LNCaP clone FGC (cell line): ENCODE data around the gene GALNT7.

Experiments
- DNase-seq: peaks from one replicate; pipeline ENCODE4 v3.0.0-alpha.2; 2011; ENCODE audit warnings: low read depth
- H3K4me3 ChIP-seq: 2 replicates; pipeline ENCODE4 v1.5.1; 2011; ENCODE audit warnings: mild to moderate bottlenecking, low read depth, low read length, control low read depth
- TF ChIP-seq, protein P1 (sequence below): IDR thresholded peaks from 2 replicates; pipeline ENCODE4 v1.5.1; 2012; ENCODE audit warnings: mild to moderate bottlenecking; ENCODE audit not compliant: control insufficient read depth, insufficient read depth; ENCODE audit errors: extremely low read depth

The GALNT7 gene

DNA sequence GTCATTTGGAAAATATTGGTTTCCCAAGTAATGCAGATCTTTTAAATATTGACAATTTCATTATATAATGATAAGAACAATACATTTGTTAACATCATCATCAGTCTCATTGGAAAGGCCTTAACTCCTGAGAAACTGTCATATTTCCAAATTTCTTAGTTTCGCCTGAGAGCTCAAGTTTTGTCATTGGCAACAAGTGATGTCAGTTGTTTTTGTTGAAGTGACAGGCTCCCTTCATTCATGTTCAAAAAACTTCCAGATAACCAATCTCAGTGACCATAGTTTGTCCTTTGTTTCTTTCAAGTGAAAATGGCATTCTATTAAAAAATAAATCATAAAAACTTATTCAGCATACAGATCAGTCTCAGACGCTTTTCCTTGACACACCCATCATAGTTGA lies 93.8 kb downstream of the GALNT7 start:
- H3K4me3 ChIP-seq = no peak overlapping the region
- TF ChIP-seq, protein P1, sequence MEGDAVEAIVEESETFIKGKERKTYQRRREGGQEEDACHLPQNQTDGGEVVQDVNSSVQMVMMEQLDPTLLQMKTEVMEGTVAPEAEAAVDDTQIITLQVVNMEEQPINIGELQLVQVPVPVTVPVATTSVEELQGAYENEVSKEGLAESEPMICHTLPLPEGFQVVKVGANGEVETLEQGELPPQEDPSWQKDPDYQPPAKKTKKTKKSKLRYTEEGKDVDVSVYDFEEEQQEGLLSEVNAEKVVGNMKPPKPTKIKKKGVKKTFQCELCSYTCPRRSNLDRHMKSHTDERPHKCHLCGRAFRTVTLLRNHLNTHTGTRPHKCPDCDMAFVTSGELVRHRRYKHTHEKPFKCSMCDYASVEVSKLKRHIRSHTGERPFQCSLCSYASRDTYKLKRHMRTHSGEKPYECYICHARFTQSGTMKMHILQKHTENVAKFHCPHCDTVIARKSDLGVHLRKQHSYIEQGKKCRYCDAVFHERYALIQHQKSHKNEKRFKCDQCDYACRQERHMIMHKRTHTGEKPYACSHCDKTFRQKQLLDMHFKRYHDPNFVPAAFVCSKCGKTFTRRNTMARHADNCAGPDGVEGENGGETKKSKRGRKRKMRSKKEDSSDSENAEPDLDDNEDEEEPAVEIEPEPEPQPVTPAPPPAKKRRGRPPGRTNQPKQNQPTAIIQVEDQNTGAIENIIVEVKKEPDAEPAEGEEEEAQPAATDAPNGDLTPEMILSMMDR = no peak

DNA sequence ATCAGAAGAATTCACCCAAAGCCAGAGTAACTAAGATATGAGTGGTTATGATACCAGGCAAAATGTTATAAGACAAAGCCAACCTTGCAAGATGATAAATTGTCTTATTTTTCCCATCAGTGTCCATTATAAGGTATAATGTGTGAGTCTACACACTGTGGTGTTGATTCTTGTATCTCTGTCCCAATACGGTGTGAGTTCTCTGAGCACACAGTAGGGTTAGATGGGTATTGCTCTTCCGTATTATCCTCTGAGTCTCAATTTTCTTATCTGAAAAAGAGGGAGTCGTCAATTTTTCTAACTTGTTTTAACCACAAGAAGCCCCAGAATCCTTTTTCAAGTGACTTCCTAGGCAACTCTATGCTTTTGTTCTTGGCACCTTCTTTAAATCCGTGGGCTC lies 95.6 kb downstream of the GALNT7 start:
- no peak overlapping the region for H3K4me3 ChIP-seq
- no peak for DNase-seq
- TF ChIP-seq, protein P1 = no peak

More for the DNA sequence above, 93.8 kb downstream of the GALNT7 start:
- DNase-seq = no peak

- no peak for DNase-seq
- no peak overlapping the region for H3K4me3 ChIP-seq
- TF ChIP-seq, protein P1 = no peak
Measured at GRCh38 chr4:173264684-173265185, 96.1 kb downstream of the GALNT7 start.

DNA sequence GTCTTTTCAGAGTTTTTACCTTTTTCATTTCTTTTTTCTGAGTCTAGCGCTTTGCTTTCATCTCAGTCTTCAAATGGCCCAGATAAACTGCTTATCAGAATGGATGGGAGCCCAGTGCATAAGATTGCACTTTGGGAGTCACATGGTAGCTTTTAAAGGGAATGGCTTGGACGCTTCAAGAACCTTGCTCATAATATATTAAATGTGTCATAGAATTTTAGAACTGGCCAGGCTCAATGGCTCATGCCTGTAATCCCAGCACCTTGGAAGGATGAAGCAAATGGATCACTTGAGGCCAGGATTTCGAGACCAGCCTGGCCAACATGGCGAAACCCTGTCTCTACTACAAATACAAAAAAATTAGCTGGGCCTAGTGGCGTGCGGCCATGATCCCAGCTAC lies 97.1 kb downstream of the GALNT7 start:
- TF ChIP-seq, protein P1 = no peak
- DNase-seq = no peak
- no peak overlapping the region for H3K4me3 ChIP-seq

- TF ChIP-seq, protein P1 = no peak
- DNase-seq = no peak
- H3K4me3 ChIP-seq = no peak overlapping the region
Measured at GRCh38 chr4:173267711-173268110, 99.1 kb downstream of the GALNT7 start.

- no peak overlapping the region for H3K4me3 ChIP-seq
- DNase-seq = no peak
- TF ChIP-seq, protein P1 = no peak
Measured at GRCh38 chr4:173269280-173269679, 100.7 kb downstream of the GALNT7 start.

- peak; percentile 28 for DNase-seq
- H3K4me3 ChIP-seq = no peak overlapping the region
- TF ChIP-seq, protein P1 = no peak
Measured at GRCh38 chr4:173270312-173271027, 101.9 kb downstream of the GALNT7 start.
